ENCODE measurements around the gene CCBE1. TPM values are rescaled to one million over a fixed set of nuclear protein-coding genes. Genes with fewer than 3 reads are reported as not detected.

Gene CCBE1
- total RNA-seq, 2 experiments from 2014 or later = not detected

GRCh38 chr18:59537579-59537978 lies 159.6 kb downstream of the CCBE1 start:
- intact Hi-C loops (cut with micrococcal nuclease) = no loop called here
- Mint-ChIP-seq H3K36me3 (ENCODE audit: low read depth) (no peaks in the 10 kb centered on the region), H3K4me3 (no peak overlapping the region), H3K27ac (no peak overlapping the region), H3K4me1 (ENCODE audit: low read depth) (no peaks in the 10 kb centered on the region), H3K9me3 (peaks cover 2% of the 10 kb centered on the region), H3K27me3 (peaks cover 7% of the 10 kb centered on the region)
- ATAC-seq (no peak), DNase-seq (no peak)
- TF ChIP-seq, protein P1, sequence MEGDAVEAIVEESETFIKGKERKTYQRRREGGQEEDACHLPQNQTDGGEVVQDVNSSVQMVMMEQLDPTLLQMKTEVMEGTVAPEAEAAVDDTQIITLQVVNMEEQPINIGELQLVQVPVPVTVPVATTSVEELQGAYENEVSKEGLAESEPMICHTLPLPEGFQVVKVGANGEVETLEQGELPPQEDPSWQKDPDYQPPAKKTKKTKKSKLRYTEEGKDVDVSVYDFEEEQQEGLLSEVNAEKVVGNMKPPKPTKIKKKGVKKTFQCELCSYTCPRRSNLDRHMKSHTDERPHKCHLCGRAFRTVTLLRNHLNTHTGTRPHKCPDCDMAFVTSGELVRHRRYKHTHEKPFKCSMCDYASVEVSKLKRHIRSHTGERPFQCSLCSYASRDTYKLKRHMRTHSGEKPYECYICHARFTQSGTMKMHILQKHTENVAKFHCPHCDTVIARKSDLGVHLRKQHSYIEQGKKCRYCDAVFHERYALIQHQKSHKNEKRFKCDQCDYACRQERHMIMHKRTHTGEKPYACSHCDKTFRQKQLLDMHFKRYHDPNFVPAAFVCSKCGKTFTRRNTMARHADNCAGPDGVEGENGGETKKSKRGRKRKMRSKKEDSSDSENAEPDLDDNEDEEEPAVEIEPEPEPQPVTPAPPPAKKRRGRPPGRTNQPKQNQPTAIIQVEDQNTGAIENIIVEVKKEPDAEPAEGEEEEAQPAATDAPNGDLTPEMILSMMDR (IDR thresholded peaks at IDR 0.05) = no peak
- ChIA-PET POLR2A (no interaction called here), CTCF (no interaction called here)

DNA sequence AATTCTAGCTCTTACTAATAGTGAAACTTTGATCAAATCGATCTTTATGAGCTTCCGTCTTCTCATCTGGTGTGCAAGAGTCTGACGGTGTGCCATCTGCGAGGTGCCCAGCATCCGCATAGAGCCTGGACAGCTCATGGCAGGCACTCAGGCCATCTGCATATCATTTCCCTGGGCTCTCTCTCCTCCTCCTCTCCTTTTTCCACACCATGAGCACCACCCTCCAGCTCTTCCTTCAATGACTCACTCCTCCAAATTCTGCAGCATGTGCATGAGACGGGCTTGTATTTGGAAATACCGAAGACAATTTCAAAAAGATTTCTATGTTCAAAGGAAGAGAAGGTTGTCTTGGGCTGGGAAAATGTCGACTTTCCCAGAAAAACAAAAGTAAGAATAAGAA lies 161.1 kb downstream of the CCBE1 start:
- ChIA-PET CTCF (no interaction called here), POLR2A (no interaction called here)
- Mint-ChIP-seq H3K9me3 (peaks cover 2% of the 10 kb centered on the region), H3K27me3 (peaks cover 11% of the 10 kb centered on the region), H3K36me3 (ENCODE audit: low read depth) (no peaks in the 10 kb centered on the region), H3K27ac (no peak overlapping the region), H3K4me1 (ENCODE audit: low read depth) (no peaks in the 10 kb centered on the region), H3K4me3 (no peak overlapping the region)
- TF ChIP-seq, protein P1 (IDR thresholded peaks at IDR 0.05) = no peak
- ATAC-seq (no peak), DNase-seq (no peak)
- intact Hi-C loops (cut with micrococcal nuclease) = no loop called here

GRCh38 chr18:59535055-59535454 lies 162.2 kb downstream of the CCBE1 start:
- CTCF ChIA-PET = no interaction called here
- Mint-ChIP-seq H3K4me3 (no peak overlapping the region), H3K4me1 (ENCODE audit: low read depth) (no peaks in the 10 kb centered on the region), H3K9me3 (peaks cover 2% of the 10 kb centered on the region), H3K27ac (no peak overlapping the region), H3K27me3 (peaks cover 16% of the 10 kb centered on the region), H3K36me3 (ENCODE audit: low read depth) (no peaks in the 10 kb centered on the region)
- DNase-seq (no peak), ATAC-seq (no peak)
- intact Hi-C loops (cut with micrococcal nuclease) = no loop called here
- TF ChIP-seq, protein P1 (IDR thresholded peaks at IDR 0.05) = no peak
- POLR2A ChIA-PET = no interaction called here

DNA sequence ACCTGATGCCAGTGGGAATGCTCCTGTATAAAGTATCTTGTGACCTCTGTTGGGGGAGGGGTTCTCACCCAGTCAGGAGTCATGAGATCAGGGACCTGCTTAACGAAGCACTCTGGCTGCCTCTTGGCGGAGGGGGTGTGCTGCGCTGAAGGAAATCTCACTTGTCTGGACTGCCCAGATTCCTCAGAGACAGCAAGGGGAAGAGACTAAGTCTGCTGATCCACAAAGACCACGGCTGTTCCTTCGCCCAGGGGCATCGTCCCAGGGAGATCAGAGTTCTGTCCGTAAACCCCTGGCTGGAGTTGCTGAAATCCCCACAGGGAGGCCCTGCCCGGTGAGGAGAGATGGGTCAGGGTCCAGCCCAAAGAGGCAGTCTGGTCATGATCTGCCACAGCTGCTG lies 168.4 kb downstream of the CCBE1 start:
- Mint-ChIP-seq H3K9me3 (peaks cover 2% of the 10 kb centered on the region), H3K4me3 (no peak overlapping the region), H3K27me3 (peaks cover 10% of the 10 kb centered on the region), H3K4me1 (ENCODE audit: low read depth) (no peaks in the 10 kb centered on the region), H3K27ac (no peak overlapping the region), H3K36me3 (ENCODE audit: low read depth) (no peaks in the 10 kb centered on the region)
- ChIA-PET POLR2A (no interaction called here), CTCF (no interaction called here)
- DNase-seq (no peak), ATAC-seq (no peak)
- intact Hi-C loops (cut with micrococcal nuclease) = no loop called here
- TF ChIP-seq, protein P1 (IDR thresholded peaks at IDR 0.05) = no peak

DNA sequence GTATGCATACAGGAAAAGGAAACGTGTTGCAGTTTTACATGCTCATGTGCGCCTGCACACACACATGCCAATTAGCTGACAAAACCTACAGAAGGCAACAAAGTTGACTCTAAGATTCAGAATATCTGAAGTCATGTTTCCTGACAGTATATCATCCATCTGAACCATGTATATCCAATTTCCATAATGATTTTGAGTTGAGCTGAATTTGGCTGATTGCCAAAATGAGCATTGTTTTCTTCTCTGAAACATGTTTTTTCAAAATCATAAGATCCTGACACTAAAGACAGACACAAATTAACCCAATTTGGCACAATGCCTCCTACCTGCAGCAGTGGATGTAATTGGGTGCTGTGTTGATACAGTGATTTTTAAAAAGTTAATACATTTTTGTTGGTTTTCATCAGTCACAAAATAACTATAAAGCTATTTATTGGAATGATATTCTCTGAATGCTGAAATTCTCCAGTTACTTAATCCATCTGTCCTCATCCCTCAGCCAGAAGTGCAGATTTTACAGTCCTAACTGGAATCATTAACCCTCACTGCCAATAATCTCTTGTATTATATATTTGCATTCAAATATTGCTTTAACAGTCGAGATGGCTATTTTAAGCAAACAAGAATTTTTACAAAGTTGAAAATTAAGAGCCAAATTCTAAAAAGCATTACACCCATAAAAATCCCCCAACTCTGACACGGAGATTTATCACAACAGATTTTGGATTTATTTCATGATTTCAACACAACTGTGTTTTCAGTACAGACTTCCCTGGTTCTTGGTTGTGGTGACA lies 176.5 kb downstream of the CCBE1 start:
- peaks cover 4% of the 10 kb centered on the region for H3K27me3 Mint-ChIP-seq
- ChIA-PET POLR2A (no interaction called here), CTCF (no interaction called here)
- DNase-seq = no peak
- TF ChIP-seq, protein P1 (IDR thresholded peaks at IDR 0.05) = no peak
- ATAC-seq = no peak
- no peak overlapping the region for H3K4me3 Mint-ChIP-seq
- H3K36me3 Mint-ChIP-seq (ENCODE audit: low read depth) = no peaks in the 10 kb centered on the region
- H3K4me1 Mint-ChIP-seq (ENCODE audit: low read depth) = no peaks in the 10 kb centered on the region
- peaks cover 2% of the 10 kb centered on the region for H3K9me3 Mint-ChIP-seq
- intact Hi-C loops (cut with micrococcal nuclease) = no loop called here
- no peak overlapping the region for H3K27ac Mint-ChIP-seq

All from activated CD8-positive, alpha-beta T cell treated with anti-CD3 and anti-CD28 coated beads for 36 hours (primary cell).